Gastroesophageal sphincter (tissue), 4 donors: ENCODE results near the gene APPL1. TPM values are rescaled to one million over a fixed set of nuclear protein-coding genes. Genes with fewer than 3 reads are reported as not detected.
A peak's percentile ranks its signal among the peaks of the same experiment; 100 is the strongest.

Source experiments
- ATAC-seq: fragments of 150-250 bp; one replicate; pipeline ENCODE4 v1.9.1; 2016; ENCODE audit warnings: mild to moderate bottlenecking, moderate library complexity
- H3K27ac ChIP-seq, 4 donors: fragments of 200-600 bp; sonication (generic) in 3 of 4; 1 replicate in 3 of 4; 2 replicates in 1 of 4; pipeline ENCODE4 v1.5.1; 2016 to 2019
- H3K27me3 ChIP-seq: fragments of 200-600 bp; sonication (generic); one replicate; pipeline ENCODE4 v1.5.1; 2019
- H3K36me3 ChIP-seq, 2 donors: fragments of 200-600 bp; sonication (generic); one replicate each; pipeline ENCODE4 v1.5.1; 2019; ENCODE audit warnings: control low read depth in 1 of 2
- H3K4me1 ChIP-seq, 3 donors: fragments of 200-600 bp; sonication (generic); 1 replicate in 2 of 3; 2 replicates in 1 of 3; pipeline ENCODE4 v1.5.1; 2016 to 2019; ENCODE audit warnings: control low read depth in 2 of 3
- H3K4me3 ChIP-seq, 2 donors: fragments of 200-600 bp; sonication (generic); one replicate each; pipeline ENCODE4 v1.5.1; 2019; ENCODE audit warnings: mild to moderate bottlenecking in 1 of 2, moderate library complexity in 1 of 2
- H3K9me3 ChIP-seq, 3 donors: fragments of 200-600 bp; sonication (generic); one replicate each; pipeline ENCODE4 v1.5.1; 2017 to 2019; ENCODE audit warnings: control low read depth in 2 of 3
- EP300 ChIP-seq: sonication (generic); formaldehyde crosslinking; IDR thresholded peaks from one replicate; pipeline ENCODE4 v1.6.1; 2017; ENCODE audit warnings: antibody characterized with exemption, mild to moderate bottlenecking
- POLR2A ChIP-seq, 2 donors: fragments of 450-650 bp; IDR thresholded peaks; one replicate each; pipeline ENCODE4 v1.6.1; 2017; ENCODE audit warnings: antibody characterized with exemption in 2 of 2, mild to moderate bottlenecking in 2 of 2, moderate library complexity in 1 of 2
- POLR2AphosphoS5 ChIP-seq: sonication (generic); formaldehyde crosslinking; IDR thresholded peaks from one replicate; pipeline ENCODE4 v1.6.1; 2017; ENCODE audit warnings: antibody characterized with exemption
- WGBS, 2 donors: methylation state at CpG; one replicate each; pipeline ENCODE4 v1.1.5; 2018; ENCODE audit warnings: low coverage in 1 of 2; 5-methylcytosine and 5-hydroxymethylcytosine counted together
- total RNA-seq, 4 donors: library from RNA; depleted of rRNA; stranded (reverse); fragments of >200 nt; gene quantifications; one replicate each; pipeline ENCODE4 v1.1.0, GENCODE V29; 2016
- TF ChIP-seq, protein P1 (sequence below), 4 experiments: fragments of 200-600 bp in 2 of 4; fragments of 450-650 bp in 2 of 4; sonication (generic) in 1 of 4; IDR thresholded peaks; one replicate each; pipeline ENCODE4 v1.5.1; 2017 to 2019; ENCODE audit warnings: antibody characterized with exemption in 4 of 4, mild to moderate bottlenecking in 2 of 4, moderate library complexity in 2 of 4

APPL1 gene
- total RNA-seq, 4 donors from 2014 or later = 39.5 to 59.8 (median 56.1) TPM

DNA sequence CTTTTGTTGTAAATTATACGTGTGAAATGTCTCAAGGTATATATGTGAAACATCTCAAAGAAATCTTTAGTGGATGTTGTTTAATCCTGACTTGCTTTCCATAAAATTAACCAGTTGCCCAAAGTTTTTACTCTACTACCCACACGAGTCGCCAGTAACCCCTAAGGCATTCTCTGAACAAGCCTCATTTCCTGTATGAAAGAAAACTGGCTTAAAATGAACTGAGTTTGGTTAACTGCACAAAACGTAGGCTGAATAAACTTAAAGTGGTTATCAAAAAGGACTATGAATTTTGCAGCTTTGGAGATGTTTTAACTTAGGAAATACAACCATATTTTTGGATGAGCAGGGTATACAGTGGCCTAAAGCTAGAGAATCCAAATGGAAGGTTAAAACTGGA is 2.7 kb upstream of the APPL1 start:
- no peaks in the 10 kb centered on the region for H3K36me3 ChIP-seq
- 67 to 80% methylated on average over 2 to 4 of the region's 4 CpGs for WGBS, 2 donors
- no peaks in the 10 kb centered on the region for H3K9me3 ChIP-seq
- TF ChIP-seq POLR2AphosphoS5 = no peak
- no peak for TF ChIP-seq POLR2A (IDR thresholded peaks at IDR 0.05)
- TF ChIP-seq, protein P1, sequence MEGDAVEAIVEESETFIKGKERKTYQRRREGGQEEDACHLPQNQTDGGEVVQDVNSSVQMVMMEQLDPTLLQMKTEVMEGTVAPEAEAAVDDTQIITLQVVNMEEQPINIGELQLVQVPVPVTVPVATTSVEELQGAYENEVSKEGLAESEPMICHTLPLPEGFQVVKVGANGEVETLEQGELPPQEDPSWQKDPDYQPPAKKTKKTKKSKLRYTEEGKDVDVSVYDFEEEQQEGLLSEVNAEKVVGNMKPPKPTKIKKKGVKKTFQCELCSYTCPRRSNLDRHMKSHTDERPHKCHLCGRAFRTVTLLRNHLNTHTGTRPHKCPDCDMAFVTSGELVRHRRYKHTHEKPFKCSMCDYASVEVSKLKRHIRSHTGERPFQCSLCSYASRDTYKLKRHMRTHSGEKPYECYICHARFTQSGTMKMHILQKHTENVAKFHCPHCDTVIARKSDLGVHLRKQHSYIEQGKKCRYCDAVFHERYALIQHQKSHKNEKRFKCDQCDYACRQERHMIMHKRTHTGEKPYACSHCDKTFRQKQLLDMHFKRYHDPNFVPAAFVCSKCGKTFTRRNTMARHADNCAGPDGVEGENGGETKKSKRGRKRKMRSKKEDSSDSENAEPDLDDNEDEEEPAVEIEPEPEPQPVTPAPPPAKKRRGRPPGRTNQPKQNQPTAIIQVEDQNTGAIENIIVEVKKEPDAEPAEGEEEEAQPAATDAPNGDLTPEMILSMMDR (IDR thresholded peaks at IDR 0.05) = no peak
- no peak for TF ChIP-seq EP300
- no peaks in the 10 kb centered on the region for H3K27me3 ChIP-seq
- H3K4me1 ChIP-seq = peaks cover 0 to 28% (median 7%) of the 10 kb centered on the region in 3 donors
- no peak for ATAC-seq
- H3K4me3 ChIP-seq = no peak overlapping the region
- H3K27ac ChIP-seq = no peak overlapping the region

DNA sequence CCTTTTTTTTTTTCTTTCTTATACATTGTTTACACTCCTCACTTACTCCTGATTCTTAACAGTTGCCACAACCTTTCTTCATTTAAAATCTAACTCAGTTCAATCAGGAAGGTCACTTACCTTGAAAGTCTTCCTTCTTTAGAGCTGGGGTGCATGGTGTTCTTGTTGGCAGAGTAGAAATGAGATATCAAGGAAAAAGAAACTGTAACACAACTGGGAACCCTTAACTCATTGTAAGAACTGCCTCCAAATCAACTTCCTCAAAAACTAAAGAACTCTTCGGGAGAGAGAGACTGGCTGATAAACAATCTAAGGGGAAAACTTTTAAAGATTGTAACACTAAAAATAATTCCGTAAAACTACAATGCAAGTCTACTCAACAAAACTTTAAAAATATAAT is 1.4 kb upstream of the APPL1 start:
- Histone ChIP-seq H3K9me3 (no peaks in the 10 kb centered on the region), H3K36me3 (no peaks in the 10 kb centered on the region), H3K27ac (peak overlapping the region in 1 of 4 donors; percentile 98), H3K27me3 (no peaks in the 10 kb centered on the region), H3K4me1 (peaks cover 0 to 41% (median 9%) of the 10 kb centered on the region in 3 donors), H3K4me3 (no peak overlapping the region)
- 42 to 70% methylated on average over 2 of the region's 2 CpGs for WGBS, 2 donors
- TF ChIP-seq, protein P1 (IDR thresholded peaks at IDR 0.05) = no peak
- TF ChIP-seq POLR2A (IDR thresholded peaks at IDR 0.05) = no peak
- no peak for TF ChIP-seq EP300
- no peak for TF ChIP-seq POLR2AphosphoS5
- no peak for ATAC-seq

DNA sequence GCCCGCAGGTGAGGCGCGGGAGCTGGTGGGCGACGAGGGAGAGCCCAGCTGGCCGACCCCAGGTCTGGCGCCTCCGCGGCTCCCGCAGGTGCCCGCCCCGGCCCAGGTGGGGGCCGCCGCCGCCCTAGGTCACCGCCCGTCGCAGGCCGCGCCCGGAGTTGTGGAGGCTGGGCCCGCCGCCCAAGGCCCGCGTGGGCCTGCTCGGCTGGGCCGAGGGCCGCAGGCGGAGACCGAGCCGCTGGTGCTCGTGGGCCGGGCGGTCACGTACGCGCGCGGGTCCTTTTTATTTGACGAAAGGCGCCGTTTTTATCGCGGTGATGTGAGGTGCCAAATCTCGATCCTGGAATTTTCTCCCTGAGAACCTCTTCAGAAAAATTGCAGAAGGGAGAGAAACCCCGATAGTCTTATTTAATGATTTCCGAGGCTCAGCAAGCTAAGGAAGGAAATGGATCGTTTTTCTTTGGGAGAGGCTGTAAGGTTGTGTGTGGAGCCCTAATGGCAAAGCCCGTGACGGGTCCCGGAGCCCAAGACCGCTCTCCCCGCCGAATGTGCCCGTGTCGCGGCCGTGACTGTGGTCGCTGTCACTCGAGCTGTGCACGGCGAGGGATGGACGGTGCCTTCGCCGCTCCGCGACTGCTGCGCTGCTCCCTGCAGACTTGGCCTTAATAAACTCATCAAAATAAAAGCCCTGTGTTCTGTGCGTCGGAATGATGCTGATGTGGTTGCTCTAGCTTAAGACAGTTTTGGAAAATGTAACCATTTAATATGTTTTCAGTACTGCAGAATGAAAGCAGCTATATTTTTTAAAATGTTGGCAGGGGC is 612 bp downstream of the APPL1 start:
- Histone ChIP-seq H3K9me3 (no peaks in the 10 kb centered on the region), H3K4me3 (peak overlapping the region; percentile 67 to 97), H3K27ac (peak overlapping the region; percentile 83 to 98 (median 96)), H3K27me3 (no peaks in the 10 kb centered on the region), H3K4me1 (peaks cover 0 to 53% (median 9%) of the 10 kb centered on the region in 3 donors), H3K36me3 (no peaks in the 10 kb centered on the region)
- ATAC-seq = peak; percentile 73
- TF ChIP-seq POLR2A (IDR thresholded peaks at IDR 0.05) (peak in 1 of 2 donors; percentile 20), POLR2AphosphoS5 (peak; percentile 57), EP300 (no peak)
- WGBS, 2 donors = 0% methylated on average over 4 to 22 of the region's 70 CpGs

DNA sequence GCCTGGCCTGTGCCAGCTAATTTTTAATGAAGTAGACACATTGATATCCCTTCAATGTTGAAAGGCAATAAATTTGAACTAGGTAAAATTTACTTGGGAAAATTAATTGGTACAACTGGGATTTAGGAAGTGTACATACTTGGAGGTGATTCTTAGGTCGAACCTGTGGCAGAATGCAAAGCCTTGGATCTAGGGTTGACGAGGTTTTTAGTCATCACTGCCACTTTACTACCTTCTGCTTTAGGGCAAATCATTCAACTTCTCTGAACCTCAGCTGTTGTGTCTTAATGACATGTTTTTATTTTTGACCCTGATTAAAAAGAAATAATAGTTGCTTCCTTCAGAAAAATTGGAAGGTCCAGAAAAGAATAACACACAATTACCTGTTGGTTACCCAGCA is 2.5 kb downstream of the APPL1 start:
- TF ChIP-seq POLR2A (IDR thresholded peaks at IDR 0.05) (no peak), EP300 (no peak), POLR2AphosphoS5 (no peak)
- TF ChIP-seq, protein P1 (IDR thresholded peaks at IDR 0.05) = no peak
- Histone ChIP-seq H3K27me3 (no peaks in the 10 kb centered on the region), H3K4me3 (no peak overlapping the region), H3K4me1 (peaks cover 0 to 66% (median 9%) of the 10 kb centered on the region in 3 donors), H3K36me3 (no peaks in the 10 kb centered on the region), H3K9me3 (no peaks in the 10 kb centered on the region), H3K27ac (peak overlapping the region in 2 of 4 donors; percentile 95 to 98)
- WGBS, 2 donors = 83 to 86% methylated on average over 2 of the region's 2 CpGs
- ATAC-seq = no peak

DNA sequence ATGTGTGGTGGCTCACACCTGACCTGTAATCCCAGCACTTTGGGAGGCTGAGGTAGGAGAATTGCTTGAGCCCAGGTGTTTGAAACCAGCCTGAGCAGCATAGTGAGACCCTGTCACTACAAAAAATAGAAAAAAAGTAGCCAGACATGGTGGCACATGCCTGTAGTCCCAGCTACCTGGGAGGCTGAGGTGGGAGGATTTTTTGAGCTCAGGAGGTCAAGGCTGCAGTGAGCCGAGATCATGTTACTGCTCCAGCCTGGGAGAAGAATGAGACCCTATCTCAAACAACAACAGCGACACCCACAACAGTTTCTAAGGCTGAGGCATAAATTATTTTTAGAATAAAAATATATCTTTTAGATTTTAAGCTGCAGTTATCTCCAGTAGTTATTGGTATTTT is 6.3 kb downstream of the APPL1 start:
- TF ChIP-seq, protein P1 (IDR thresholded peaks at IDR 0.05) = no peak
- TF ChIP-seq POLR2AphosphoS5 (no peak), EP300 (no peak), POLR2A (IDR thresholded peaks at IDR 0.05) (no peak)
- no peak for ATAC-seq

More for the DNA sequence above, 6.3 kb downstream of the APPL1 start:
- WGBS, 2 donors = 89 to 100% methylated on average over 2 of the region's 2 CpGs
- Histone ChIP-seq H3K4me1 (peaks cover 0 to 56% (median 9%) of the 10 kb centered on the region in 3 donors), H3K27me3 (no peaks in the 10 kb centered on the region), H3K27ac (no peak overlapping the region), H3K36me3 (peaks cover 0 to 13% of the 10 kb centered on the region in 2 donors), H3K9me3 (no peaks in the 10 kb centered on the region), H3K4me3 (no peak overlapping the region)
